Body of pancreas (tissue), 4 donors: ENCODE results near the gene TBXA2R. TPM values are rescaled to one million over a fixed set of nuclear protein-coding genes. Genes with fewer than 3 reads are reported as not detected.

Experiments
- ATAC-seq: fragments of 150-250 bp; one replicate; pipeline ENCODE4 v1.9.1; 2016
- DNase-seq, 4 donors: peaks; one replicate each; pipeline ENCODE4 v3.0.0-alpha.2; 2019
- H3K27ac ChIP-seq, 4 donors: fragments of 200-600 bp; sonication (generic); 1 replicate in 3 of 4; 2 replicates in 1 of 4; pipeline versions ENCODE4 v1.5.1 to v1.6.1; 2016 to 2019; ENCODE audit warnings: mild to moderate bottlenecking in 1 of 4, mixed read lengths in 1 of 4, moderate library complexity in 1 of 4
- H3K27me3 ChIP-seq, 2 donors: fragments of 200-600 bp; sonication (generic); one replicate each; pipeline ENCODE4 v1.6.0; 2016; ENCODE audit warnings: mild to moderate bottlenecking in 1 of 2
- H3K36me3 ChIP-seq, 2 donors: fragments of 200-600 bp; sonication (generic); replicated peaks in 1 of 2; 2 replicates each; pipeline ENCODE4 v1.5.1; 2016; ENCODE audit warnings: low read depth in 2 of 2; ENCODE audit not compliant: insufficient read depth in 1 of 2
- H3K4me1 ChIP-seq: fragments of 200-600 bp; sonication (generic); one replicate; pipeline ENCODE4 v1.6.0; 2016
- H3K4me3 ChIP-seq, 2 donors: fragments of 200-600 bp; sonication (generic); 1 replicate in 1 of 2; 2 replicates in 1 of 2; pipeline ENCODE4 v1.5.1; 2016 to 2019
- H3K9me3 ChIP-seq, 3 donors: fragments of 200-600 bp; sonication (generic); 1 replicate in 2 of 3; 2 replicates in 1 of 3; pipeline ENCODE4 v1.5.1; 2016
- POLR2A ChIP-seq, 3 donors: fragments of 450-650 bp; IDR thresholded peaks; one replicate each; pipeline ENCODE4 v1.6.1; 2016; ENCODE audit warnings: antibody characterized with exemption in 3 of 3, mild to moderate bottlenecking in 2 of 3
- WGBS, 2 donors: methylation state at CpG; one replicate each; pipeline ENCODE4 v1.1.5; 2017; 5-methylcytosine and 5-hydroxymethylcytosine counted together
- intact Hi-C: fragments of 100-400 bp; cut with DNase I; formaldehyde crosslinking; loops from one replicate; pipeline ENCODE4 v1.15.1; 2023
- total RNA-seq, 2 donors: library from RNA; depleted of rRNA; stranded (reverse); fragments of >200 nt; gene quantifications; one replicate each; pipeline ENCODE4 v1.1.0, GENCODE V29; 2016
- TF ChIP-seq, protein P1 (sequence below), 7 experiments: fragments of 450-650 bp in 4 of 7; fragments of 200-600 bp in 3 of 7; sonication (generic) in 3 of 7; IDR thresholded peaks; one replicate each; pipeline ENCODE4 v1.5.1; 2016 to 2019; ENCODE audit warnings: antibody characterized with exemption in 7 of 7

TBXA2R gene
- total RNA-seq, 2 donors from 2014 or later: 0.52 to 3.0 TPM

DNA sequence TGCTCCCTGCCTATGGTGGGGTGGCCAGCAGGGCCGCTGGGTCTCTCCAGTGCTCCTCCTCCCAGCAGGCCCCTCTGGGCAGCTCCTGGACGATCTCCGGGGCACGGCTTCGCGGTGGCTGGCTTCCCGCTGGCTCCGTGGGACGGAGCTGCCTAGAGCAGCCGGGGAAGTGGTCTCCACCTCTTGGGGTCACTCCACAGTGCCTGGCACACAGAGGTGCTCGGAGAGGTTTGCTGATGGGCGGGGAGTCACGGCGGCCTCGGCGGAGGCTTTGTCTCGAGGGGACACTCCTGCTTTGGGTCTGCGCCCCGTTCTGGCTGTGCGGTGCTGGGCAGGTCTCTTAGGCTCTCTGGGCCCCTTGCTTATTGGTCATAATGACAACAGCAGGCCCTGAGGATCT is 29.8 kb upstream of the TBXA2R start:
- no peaks in the 10 kb centered on the region for H3K9me3 ChIP-seq
- H3K27me3 ChIP-seq: no peaks in the 10 kb centered on the region
- H3K36me3 ChIP-seq: peaks cover 0 to 5% of the 10 kb centered on the region in 2 donors
- DNase-seq (no peak), ATAC-seq (no peak)
- H3K4me1 ChIP-seq: no peaks in the 10 kb centered on the region
- no peak overlapping the region for H3K27ac ChIP-seq
- H3K4me3 ChIP-seq: no peak overlapping the region
- TF ChIP-seq, protein P1, sequence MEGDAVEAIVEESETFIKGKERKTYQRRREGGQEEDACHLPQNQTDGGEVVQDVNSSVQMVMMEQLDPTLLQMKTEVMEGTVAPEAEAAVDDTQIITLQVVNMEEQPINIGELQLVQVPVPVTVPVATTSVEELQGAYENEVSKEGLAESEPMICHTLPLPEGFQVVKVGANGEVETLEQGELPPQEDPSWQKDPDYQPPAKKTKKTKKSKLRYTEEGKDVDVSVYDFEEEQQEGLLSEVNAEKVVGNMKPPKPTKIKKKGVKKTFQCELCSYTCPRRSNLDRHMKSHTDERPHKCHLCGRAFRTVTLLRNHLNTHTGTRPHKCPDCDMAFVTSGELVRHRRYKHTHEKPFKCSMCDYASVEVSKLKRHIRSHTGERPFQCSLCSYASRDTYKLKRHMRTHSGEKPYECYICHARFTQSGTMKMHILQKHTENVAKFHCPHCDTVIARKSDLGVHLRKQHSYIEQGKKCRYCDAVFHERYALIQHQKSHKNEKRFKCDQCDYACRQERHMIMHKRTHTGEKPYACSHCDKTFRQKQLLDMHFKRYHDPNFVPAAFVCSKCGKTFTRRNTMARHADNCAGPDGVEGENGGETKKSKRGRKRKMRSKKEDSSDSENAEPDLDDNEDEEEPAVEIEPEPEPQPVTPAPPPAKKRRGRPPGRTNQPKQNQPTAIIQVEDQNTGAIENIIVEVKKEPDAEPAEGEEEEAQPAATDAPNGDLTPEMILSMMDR (IDR thresholded peaks at IDR 0.05): no peak
- no peak for TF ChIP-seq POLR2A (IDR thresholded peaks at IDR 0.05)
- intact Hi-C loops: no loop called here
- WGBS, 2 donors: 86% methylated on average over 20 of the region's 20 CpGs; no CpG with 5 or more reads in 1 of the 2 donors

DNA sequence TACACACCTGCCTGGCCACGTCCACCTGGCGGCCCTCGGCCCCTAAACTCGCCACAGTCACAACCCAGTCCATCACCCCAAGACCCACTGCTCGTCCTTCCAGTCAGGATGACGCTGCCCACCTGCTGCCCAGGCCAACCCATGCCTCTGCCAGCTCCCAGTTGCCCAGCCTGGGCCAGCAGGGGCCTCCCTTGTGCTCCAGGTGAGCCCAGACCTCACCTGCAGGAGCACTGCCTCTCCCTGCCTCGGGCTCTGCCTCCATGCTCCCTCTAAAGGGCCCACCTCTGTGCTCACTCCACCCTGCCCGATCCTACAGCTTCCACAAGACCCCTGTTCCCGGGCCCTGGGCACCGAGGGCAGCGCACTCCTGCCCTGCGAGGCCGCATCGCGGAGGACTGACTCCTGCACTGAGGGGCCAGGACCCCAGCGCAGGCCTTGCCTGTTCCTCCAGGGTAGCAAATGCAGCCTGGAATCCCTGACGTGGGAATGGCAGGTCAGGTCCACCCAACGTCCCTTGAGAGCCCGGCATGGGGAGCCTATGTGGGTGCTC is 27.9 kb upstream of the TBXA2R start:
- H3K9me3 ChIP-seq: no peaks in the 10 kb centered on the region
- WGBS, 2 donors: 92 to 98% methylated on average over 14 to 19 of the region's 19 CpGs
- H3K36me3 ChIP-seq: peaks cover 0 to 5% of the 10 kb centered on the region in 2 donors
- no peak for ATAC-seq
- no peak overlapping the region for H3K4me3 ChIP-seq
- DNase-seq: no peak
- no peaks in the 10 kb centered on the region for H3K4me1 ChIP-seq
- TF ChIP-seq POLR2A (IDR thresholded peaks at IDR 0.05): no peak
- TF ChIP-seq, protein P1 (IDR thresholded peaks at IDR 0.05): no peak
- H3K27me3 ChIP-seq: no peaks in the 10 kb centered on the region
- H3K27ac ChIP-seq: no peak overlapping the region
- intact Hi-C loops: no loop called here

DNA sequence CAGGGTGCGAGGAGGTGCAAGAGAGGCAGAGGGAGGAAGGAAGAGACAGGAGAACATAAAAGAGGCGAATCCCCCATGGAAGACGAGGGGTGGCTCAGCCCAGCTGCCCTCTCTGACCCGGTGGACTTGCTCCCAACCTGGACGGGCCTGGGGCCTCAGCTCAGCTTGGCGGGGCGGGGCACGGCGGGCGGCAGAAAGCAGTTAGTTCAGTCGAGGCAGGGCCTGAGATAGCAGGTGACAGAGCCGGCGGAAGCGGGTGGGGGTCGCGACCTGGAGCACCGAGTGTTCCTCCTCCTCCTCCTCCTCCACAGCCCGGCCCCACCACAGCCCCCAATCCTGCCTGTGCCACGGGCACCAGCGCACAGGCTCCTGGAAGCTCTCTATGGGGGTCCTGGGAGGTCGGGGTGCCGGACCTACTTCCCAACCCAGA is 26.9 kb upstream of the TBXA2R start:
- 73 to 90% methylated on average over 5 to 22 of the region's 22 CpGs for WGBS, 2 donors
- no peak for TF ChIP-seq POLR2A (IDR thresholded peaks at IDR 0.05)
- TF ChIP-seq, protein P1 (IDR thresholded peaks at IDR 0.05): no peak
- DNase-seq (no peak), ATAC-seq (no peak)
- Histone ChIP-seq H3K4me1 (no peaks in the 10 kb centered on the region), H3K4me3 (no peak overlapping the region), H3K36me3 (peaks cover 0 to 5% of the 10 kb centered on the region in 2 donors), H3K27ac (no peak overlapping the region), H3K9me3 (no peaks in the 10 kb centered on the region), H3K27me3 (no peaks in the 10 kb centered on the region)
- intact Hi-C loops: no loop called here

DNA sequence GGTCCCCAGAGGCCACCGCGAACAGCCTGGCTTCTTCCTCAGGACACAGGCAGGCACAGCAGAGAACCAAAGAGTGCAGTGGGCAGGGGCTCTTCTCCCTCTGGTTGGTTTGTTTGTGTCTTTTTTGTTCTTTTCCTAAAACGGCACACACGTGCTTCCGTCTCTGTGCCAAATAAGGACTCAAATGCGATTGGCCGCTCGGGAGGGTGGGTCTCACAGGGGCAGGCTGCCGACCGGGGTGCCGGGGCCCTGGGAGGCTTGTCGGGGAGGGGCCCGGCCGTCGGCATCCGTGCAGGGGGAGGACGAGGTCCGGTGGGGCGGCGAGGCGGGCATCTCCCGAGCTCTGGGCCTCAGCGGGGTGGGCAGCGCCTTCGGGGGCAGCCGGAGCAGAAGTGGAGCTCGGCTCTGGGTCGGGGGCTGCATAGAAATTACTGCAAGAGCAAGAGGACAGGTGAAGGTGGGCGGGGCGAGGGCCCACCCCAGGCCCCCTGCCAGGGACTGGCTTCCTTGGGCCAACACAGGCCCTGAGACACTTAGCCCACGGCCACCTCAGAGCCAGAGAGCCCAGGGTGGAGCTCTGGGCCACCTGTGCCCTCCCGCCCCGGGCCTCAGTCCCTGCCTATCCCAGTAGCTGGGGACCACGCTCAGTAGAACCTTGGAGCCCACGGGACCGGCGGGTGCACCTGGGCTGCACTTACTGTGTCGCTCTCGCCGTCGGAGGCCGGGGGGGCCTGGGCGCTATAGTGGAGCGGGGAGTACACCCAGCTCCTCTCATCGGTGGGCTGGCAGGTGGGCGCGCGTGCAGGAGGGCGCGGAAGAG is 26.3 kb upstream of the TBXA2R start:
- no peak for DNase-seq
- no peaks in the 10 kb centered on the region for H3K4me1 ChIP-seq
- no peak overlapping the region for H3K4me3 ChIP-seq
- H3K27ac ChIP-seq: no peak overlapping the region
- WGBS, 2 donors: 90% methylated on average over 42 to 43 of the region's 50 CpGs
- H3K27me3 ChIP-seq: no peaks in the 10 kb centered on the region
- intact Hi-C loops: no loop called here
- TF ChIP-seq POLR2A (IDR thresholded peaks at IDR 0.05): no peak
- TF ChIP-seq, protein P1 (IDR thresholded peaks at IDR 0.05): no peak
- ATAC-seq: no peak
- no peaks in the 10 kb centered on the region for H3K9me3 ChIP-seq
- H3K36me3 ChIP-seq: peaks cover 0 to 2% of the 10 kb centered on the region in 2 donors
